Parathyroid adenoma (tissue), 2 donors: Measurements from ENCODE around the gene TPGS2.

Experiments used
- H2AFZ ChIP-seq: fragments of 300-600 bp; sonication (generic); one replicate; pipeline ENCODE4 v1.7.0; 2017; ENCODE audit warnings: antibody characterized with exemption, mild to moderate bottlenecking
- H3K27ac ChIP-seq: fragments of 300-600 bp; sonication (generic); one replicate; pipeline ENCODE4 v1.7.0; 2017
- H3K27me3 ChIP-seq: fragments of 300-600 bp; sonication (generic); one replicate; pipeline ENCODE4 v1.7.0; 2017; ENCODE audit warnings: low read length; ENCODE audit not compliant: control insufficient read depth, insufficient read depth
- H3K36me3 ChIP-seq: fragments of 300-600 bp; sonication (generic); one replicate; pipeline ENCODE4 v1.7.0; 2017; ENCODE audit warnings: low read length; ENCODE audit not compliant: control insufficient read depth, insufficient read depth
- H3K4me1 ChIP-seq: fragments of 300-600 bp; sonication (generic); one replicate; pipeline ENCODE4 v1.7.0; 2017; ENCODE audit warnings: control low read depth
- H3K4me2 ChIP-seq: fragments of 300-600 bp; sonication (generic); one replicate; pipeline ENCODE4 v1.7.0; 2017; ENCODE audit warnings: low read length
- H3K4me3 ChIP-seq: fragments of 300-600 bp; sonication (generic); one replicate; pipeline ENCODE4 v1.7.0; 2017; ENCODE audit warnings: low read depth, low read length
- H3K79me2 ChIP-seq: fragments of 300-600 bp; sonication (generic); one replicate; pipeline ENCODE4 v1.7.0; 2017; ENCODE audit warnings: control low read depth
- H3K9ac ChIP-seq: fragments of 300-600 bp; sonication (generic); one replicate; pipeline ENCODE4 v1.7.0; 2017; ENCODE audit warnings: mild to moderate bottlenecking
- H3K9me3 ChIP-seq: fragments of 300-600 bp; sonication (generic); one replicate; pipeline ENCODE4 v1.7.0; 2017; ENCODE audit warnings: low read length; ENCODE audit not compliant: control insufficient read depth
- CTCF ChIP-seq: fragments of 300-600 bp; sonication (generic); IDR thresholded peaks from one replicate; pipeline ENCODE4 v1.7.0; 2017; ENCODE audit warnings: antibody characterized with exemption, mild to moderate bottlenecking
- donor health status: primary hyperparathyroidism.

Gene TPGS2

DNA sequence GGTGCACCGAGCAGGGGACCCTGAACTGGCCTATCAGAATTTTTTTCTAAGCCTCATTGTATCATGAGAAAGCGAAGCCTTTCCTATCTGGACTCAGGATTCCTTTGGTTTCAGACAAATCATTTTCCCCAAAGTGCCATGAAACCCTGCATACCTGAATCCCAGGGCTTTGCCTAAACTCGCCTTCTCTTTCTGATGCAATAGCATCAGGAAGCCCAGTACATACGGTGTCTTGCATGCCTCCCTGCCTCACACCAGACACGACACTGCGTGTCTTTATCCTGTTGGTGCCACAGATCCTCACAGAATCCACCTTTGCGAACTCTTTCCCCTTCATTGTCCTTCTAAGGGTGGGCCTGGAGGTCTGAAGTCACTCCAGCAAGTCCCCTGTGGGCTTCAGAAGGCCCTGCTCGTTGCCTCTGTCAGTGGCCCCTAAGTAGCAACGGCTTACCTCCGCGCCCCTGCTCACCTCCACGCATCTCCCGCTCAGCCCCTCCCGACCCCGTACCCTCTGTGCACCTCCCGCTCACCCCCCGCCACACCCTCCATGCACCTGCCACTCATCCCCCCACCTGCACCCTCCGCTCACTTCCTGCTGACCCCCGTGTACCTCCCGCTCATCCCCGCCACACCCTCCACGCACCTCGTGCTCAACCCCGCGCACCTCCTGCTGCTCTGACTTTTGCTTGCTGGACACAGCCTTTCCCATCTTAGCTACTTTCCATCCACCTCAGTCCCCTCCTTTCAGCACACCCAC is 83.4 kb downstream of the TPGS2 start:
- Histone ChIP-seq H3K4me2 (no peak overlapping the region), H3K27ac (no peak overlapping the region), H3K9me3 (no peaks in the 10 kb centered on the region), H3K36me3 (no peaks in the 10 kb centered on the region), H3K9ac (no peak overlapping the region), H2AFZ (no peak overlapping the region), H3K79me2 (no peaks in the 10 kb centered on the region), H3K27me3 (no peaks in the 10 kb centered on the region), H3K4me3 (no peak overlapping the region), H3K4me1 (no peaks in the 10 kb centered on the region)
- TF ChIP-seq CTCF, result no peak

- no peak overlapping the region for H3K4me3 ChIP-seq
- H3K9me3 ChIP-seq, result no peaks in the 10 kb centered on the region
- no peaks in the 10 kb centered on the region for H3K79me2 ChIP-seq
- H3K4me1 ChIP-seq, result no peaks in the 10 kb centered on the region
- TF ChIP-seq CTCF, result no peak
- no peaks in the 10 kb centered on the region for H3K36me3 ChIP-seq
- H3K9ac ChIP-seq, result no peak overlapping the region
- H3K4me2 ChIP-seq, result no peak overlapping the region
- no peak overlapping the region for H3K27ac ChIP-seq
- H2AFZ ChIP-seq, result no peak overlapping the region
- no peaks in the 10 kb centered on the region for H3K27me3 ChIP-seq
Observed at GRCh38 chr18:36744261-36744876, 84.4 kb downstream of the TPGS2 start.
